ENCODE measurements around the gene STAG3. TPM values are rescaled to one million over a fixed set of nuclear protein-coding genes. Genes with fewer than 3 reads are reported as not detected.
"Not testable (repeated sequence)": the region's sequence is repeated elsewhere in the genome, so short reads cannot be mapped to it uniquely, and the experiment has no call there.

The STAG3 gene
- total RNA-seq, 4 donors from 2014 or later = 0.65 to 3.6 (median 1.9) TPM

- TF ChIP-seq CTCF (IDR thresholded peaks at IDR 0.05; ENCODE audit: low read depth) = no peak
These were observed 41.6 kb downstream of the STAG3 start for GRCh38 chr7:100219271-100219737.

- TF ChIP-seq CTCF (IDR thresholded peaks at IDR 0.05; ENCODE audit: low read depth) = not testable (repeated sequence)
These were observed 42.3 kb downstream of the STAG3 start, which contains the start of gene PVRIG for GRCh38 chr7:100219801-100220585. TSS of gene PVRIG (plus strand) at chr7:100219949. CDS start at chr7:100219971, 22 bp downstream.

GRCh38 chr7:100220586-100221230 lies 43.0 kb downstream of the STAG3 start:
- no peak for TF ChIP-seq CTCF (IDR thresholded peaks at IDR 0.05; ENCODE audit: low read depth)

- TF ChIP-seq CTCF (IDR thresholded peaks at IDR 0.05; ENCODE audit: low read depth) = no peak
These were observed 43.6 kb downstream of the STAG3 start for GRCh38 chr7:100221231-100221718.

GRCh38 chr7:100221767-100222444 lies 44.2 kb downstream of the STAG3 start:
- TF ChIP-seq CTCF (IDR thresholded peaks at IDR 0.05; ENCODE audit: low read depth) = no peak

- no peak for TF ChIP-seq CTCF (IDR thresholded peaks at IDR 0.05; ENCODE audit: low read depth)
These were observed 44.9 kb downstream of the STAG3 start for GRCh38 chr7:100222445-100223132.
